DND-41 (cell line): ENCODE data around the gene GYPB.
"Not testable (repeated sequence)": the region's sequence is repeated elsewhere in the genome, so short reads cannot be mapped to it uniquely, and the experiment has no call there.

Source experiments
- CTCF ChIP-seq: IDR thresholded peaks from 2 replicates; pipeline ENCODE4 v1.5.1; 2012; ENCODE audit warnings: borderline replicate concordance, low read length, moderate library complexity, mild to moderate bottlenecking; ENCODE audit not compliant: poor library complexity, severe bottlenecking; ENCODE audit errors: extremely low read depth
- EZH2 ChIP-seq: IDR thresholded peaks from 3 replicates; pipeline ENCODE4 v1.6.1; 2012; ENCODE audit warnings: borderline replicate concordance, low read depth, mild to moderate bottlenecking, moderate library complexity, low read length, inconsistent platforms; ENCODE audit not compliant: severe bottlenecking

- not testable (repeated sequence) for TF ChIP-seq CTCF, EZH2
These were observed 68.2 kb downstream of the GYPB start for GRCh38 chr4:143950967-143951366.
